CD4-positive, alpha-beta memory T cell (primary cell): ENCODE measurements around the gene INPP5A. TPM values are rescaled to one million over a fixed set of nuclear protein-coding genes. Genes with fewer than 3 reads are reported as not detected.
A peak's percentile ranks its signal among the peaks of the same experiment; 100 is the strongest.

Experiments
- CTCF ChIA-PET: fragments of 350-600 bp; sonication (Branson Sonifier 250); formaldehyde crosslinking; loops from one replicate; lab custom pipeline; 2021; ENCODE audit warnings: inconsistent platforms; ENCODE audit not compliant: partially characterized antibody; lab: Charles Lee
- POLR2A ChIA-PET: fragments of 350-600 bp; sonication (Branson Sonifier 250); formaldehyde crosslinking; loops from one replicate; lab custom pipeline; 2021; ENCODE audit not compliant: partially characterized antibody; lab: Charles Lee
- DNase-seq, 5 donors: peaks; one replicate each; pipeline versions ENCODE4 v3.0.0 to v3.0.0-alpha.2; 2020 to 2022; ENCODE audit warnings: mixed read lengths in 1 of 5
- H3K27ac ChIP-seq: one replicate; pipeline ENCODE4 v1.7.0; 2013; ENCODE audit warnings: low read depth, low read length
- H3K27me3 ChIP-seq: 2 replicates; pipeline ENCODE4 v1.7.0; 2013; ENCODE audit warnings: mild to moderate bottlenecking, low read length, moderate library complexity; ENCODE audit not compliant: insufficient read depth
- H3K36me3 ChIP-seq: 2 replicates; pipeline ENCODE4 v1.7.0; 2013; ENCODE audit warnings: mild to moderate bottlenecking, low read length, moderate library complexity; ENCODE audit not compliant: insufficient read depth
- H3K4me1 ChIP-seq: 2 replicates; pipeline ENCODE4 v1.7.0; 2013; ENCODE audit warnings: mild to moderate bottlenecking, low read length, moderate library complexity; ENCODE audit not compliant: insufficient read depth
- H3K4me3 ChIP-seq, 2 donors: one replicate each; pipeline ENCODE4 v1.7.0; 2013; ENCODE audit warnings: low read length in 2 of 2, mild to moderate bottlenecking in 1 of 2
- H3K9me3 ChIP-seq, 2 donors: one replicate each; pipeline ENCODE4 v1.7.0; 2013; ENCODE audit warnings: low read length in 2 of 2, control low read depth in 1 of 2; ENCODE audit not compliant: control insufficient read depth in 1 of 2
- H3K27ac Mint-ChIP-seq, 7 donors: one replicate each; pipeline ENCODE4 v1.8.0; 2020 to 2021; ENCODE audit warnings: mixed read lengths in 7 of 7, mild to moderate bottlenecking in 6 of 7, inconsistent platforms in 3 of 7, moderate library complexity in 3 of 7
- H3K27me3 Mint-ChIP-seq, 2 donors: one replicate each; pipeline ENCODE4 v1.8.0; 2020 to 2021; ENCODE audit warnings: mixed read lengths in 2 of 2
- H3K36me3 Mint-ChIP-seq, 2 donors: one replicate each; pipeline ENCODE4 v1.8.0; 2020 to 2021; ENCODE audit warnings: mixed read lengths in 2 of 2, inconsistent platforms in 1 of 2, mild to moderate bottlenecking in 1 of 2
- H3K4me1 Mint-ChIP-seq, 4 donors: one replicate each; pipeline ENCODE4 v1.8.0; 2020 to 2021; ENCODE audit warnings: mixed read lengths in 4 of 4, mild to moderate bottlenecking in 1 of 4
- H3K4me3 Mint-ChIP-seq, 8 donors: one replicate each; pipeline ENCODE4 v1.8.0; 2020 to 2021; ENCODE audit warnings: mixed read lengths in 8 of 8, mild to moderate bottlenecking in 7 of 8, moderate library complexity in 6 of 8, inconsistent platforms in 3 of 8
- H3K9me3 Mint-ChIP-seq, 8 donors: one replicate each; pipeline ENCODE4 v1.8.0; 2020 to 2021; ENCODE audit warnings: mixed read lengths in 8 of 8, mild to moderate bottlenecking in 5 of 8, inconsistent platforms in 3 of 8, moderate library complexity in 1 of 8
- intact Hi-C: fragments of 100-400 bp; cut with micrococcal nuclease; formaldehyde crosslinking; loops from one replicate; pipeline ENCODE4 v1.15.1; 2023
- polyA plus RNA-seq, 2 donors: library from polyadenylated mRNA; unstranded; fragments of 300-500 nt; fragmentation: Illumina TruSeq; gene quantifications; one replicate each; pipeline ENCODE4 v1.2.3, GENCODE V29; 2021
- total RNA-seq, 2 experiments: library from RNA; stranded (reverse); gene quantifications; one replicate each; pipeline ENCODE4 v1.2.3, GENCODE V29; 2021

The INPP5A gene
- total and polyA plus RNA-seq, 4 experiments from 2014 or later: 0.61 to 19.3 (median 10.8) TPM

DNA sequence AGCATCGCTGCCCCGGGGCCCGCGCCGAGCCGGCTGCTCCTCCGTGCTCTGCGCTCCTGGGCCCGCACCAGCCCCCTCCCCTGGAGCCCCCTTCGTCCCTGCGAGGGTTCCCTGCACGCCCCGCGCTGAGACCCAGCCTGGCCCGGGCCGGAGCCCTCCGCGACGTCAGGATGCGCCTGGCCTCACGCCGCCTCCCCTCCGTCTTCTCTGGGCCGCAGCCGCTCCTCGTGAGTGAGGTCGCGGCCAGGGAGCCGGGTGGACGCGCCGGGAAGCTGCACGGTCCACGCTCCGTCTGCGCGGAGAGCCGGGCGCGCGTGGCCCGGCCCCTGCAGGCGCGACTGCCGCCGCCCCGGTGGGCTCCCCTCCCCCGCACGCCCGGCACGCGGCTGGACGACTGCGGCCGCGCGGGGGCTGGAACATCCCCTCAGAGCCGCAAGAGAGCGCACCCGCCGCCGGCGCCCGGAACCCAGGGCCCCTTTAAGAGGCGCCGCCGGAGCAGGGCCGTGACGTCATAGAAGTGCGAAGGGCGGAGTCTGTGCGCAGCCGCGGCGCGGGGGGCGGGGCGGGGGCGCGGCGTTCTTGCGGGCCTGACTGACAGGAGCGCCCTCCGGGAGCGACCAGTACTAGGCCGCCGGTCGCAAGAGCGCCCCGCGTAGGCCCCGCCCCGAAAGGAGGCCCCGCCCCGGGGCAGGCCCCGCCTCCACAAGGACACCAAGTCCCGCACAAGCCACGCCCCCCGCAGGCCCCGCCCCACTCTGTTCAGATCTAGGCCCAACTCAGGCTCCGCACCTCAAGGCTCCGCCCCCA is 507 bp upstream of the INPP5A start:
- Histone ChIP-seq H3K27ac (peak overlapping the region; percentile 65), H3K27me3 (no peaks in the 10 kb centered on the region), H3K4me3 (peak overlapping the region in 1 of 2 donors; percentile 55), H3K36me3 (no peaks in the 10 kb centered on the region), H3K9me3 (no peaks in the 10 kb centered on the region), H3K4me1 (peaks cover 38% of the 10 kb centered on the region)
- Mint-ChIP-seq H3K27ac (peak overlapping the region in 4 of 7 donors; percentile 64 to 83 (median 74)), H3K36me3 (peaks cover 3% of the 10 kb centered on the region in 2 donors), H3K9me3 (peaks cover 0 to 6% (median 2%) of the 10 kb centered on the region in 8 donors), H3K4me3 (peak overlapping the region in 7 of 8 donors; percentile 67 to 83 (median 79)), H3K27me3 (peaks cover 0 to 2% of the 10 kb centered on the region in 2 donors), H3K4me1 (peaks cover 28 to 53% (median 36%) of the 10 kb centered on the region in 4 donors)
- intact Hi-C loops: loop anchor here (1.0 to 5.0 kb wide), 10 partner anchors 35 to 772 kb away; partner anchors contain the start of genes BNIP3, LRRC27, PWWP2B and TUBGCP2
- DNase-seq: peak; percentile 100
- ChIA-PET CTCF (interaction anchor here (1.2 to 1.4 kb wide), 4 partner anchors 14 to 149 kb away, joined by 3 to 5 read pairs (median 4); no protein-coding TSS in a partner anchor), POLR2A (interaction anchor here (2.5 kb wide), 1 partner anchor 14 kb away, joined by 10 read pairs; no protein-coding TSS in a partner anchor)

DNA sequence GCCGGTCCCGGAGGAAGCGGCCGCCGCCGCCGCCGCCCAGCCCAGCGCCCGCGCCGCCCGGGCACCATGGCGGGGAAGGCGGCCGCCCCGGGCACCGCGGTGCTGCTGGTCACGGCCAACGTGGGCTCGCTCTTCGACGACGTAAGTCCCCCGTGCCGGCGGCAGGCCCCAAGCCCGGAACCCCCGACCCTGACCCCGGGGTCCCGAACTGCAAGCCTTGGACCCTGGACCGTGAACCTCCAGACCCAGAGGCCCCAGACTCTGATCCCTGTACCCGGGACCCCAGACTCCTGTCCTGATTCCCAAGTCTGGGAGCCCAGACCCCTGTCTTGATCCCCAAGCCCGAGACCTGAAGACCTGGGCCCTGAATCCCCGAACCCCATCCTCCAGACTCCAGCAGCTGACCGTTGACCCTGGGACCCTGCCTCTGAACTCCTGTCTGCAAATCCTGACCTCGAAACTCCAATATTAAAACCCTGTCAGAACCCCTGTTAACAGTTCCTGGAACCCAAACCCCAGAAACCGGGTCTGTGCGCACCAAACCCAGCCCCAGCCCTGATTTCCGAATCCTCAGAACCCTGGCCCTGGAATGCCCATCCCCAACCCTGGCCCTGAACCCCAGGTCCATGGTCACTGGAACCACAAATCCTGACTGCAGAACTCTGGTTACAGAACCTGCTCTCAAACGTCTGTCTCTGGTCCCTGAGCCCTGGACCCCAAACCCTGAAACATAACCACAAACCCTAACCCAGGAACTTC is 623 bp downstream of the INPP5A start:
- Mint-ChIP-seq H3K9me3 (no peaks in the 10 kb centered on the region), H3K36me3 (peaks cover 3% of the 10 kb centered on the region in 2 donors), H3K4me3 (peak overlapping the region; percentile 74 to 92 (median 88)), H3K4me1 (peaks cover 29 to 62% (median 43%) of the 10 kb centered on the region in 4 donors), H3K27ac (peak overlapping the region; percentile 74 to 97 (median 94)), H3K27me3 (no peaks in the 10 kb centered on the region)
- H3K36me3 ChIP-seq: no peaks in the 10 kb centered on the region
- POLR2A ChIA-PET: interaction anchor here (1.4 to 2.2 kb wide), 4 partner anchors 13 to 56 kb away, joined by 3 to 7 read pairs (median 6); no protein-coding TSS in a partner anchor
- H3K9me3 ChIP-seq: no peaks in the 10 kb centered on the region
- peaks cover 38% of the 10 kb centered on the region for H3K4me1 ChIP-seq
- peak overlapping the region; percentile 66 for H3K27ac ChIP-seq
- DNase-seq: no peak
- intact Hi-C loops: loop anchor here (5.0 kb wide), 1 partner anchor 556 kb away; the partner anchor contains the start of gene BNIP3
- peak overlapping the region; percentile 47 to 53 for H3K4me3 ChIP-seq
- CTCF ChIA-PET: interaction anchor here (1.3 kb wide), 1 partner anchor 20 kb away, joined by 3 read pairs; no protein-coding TSS in a partner anchor
- H3K27me3 ChIP-seq: no peaks in the 10 kb centered on the region

DNA sequence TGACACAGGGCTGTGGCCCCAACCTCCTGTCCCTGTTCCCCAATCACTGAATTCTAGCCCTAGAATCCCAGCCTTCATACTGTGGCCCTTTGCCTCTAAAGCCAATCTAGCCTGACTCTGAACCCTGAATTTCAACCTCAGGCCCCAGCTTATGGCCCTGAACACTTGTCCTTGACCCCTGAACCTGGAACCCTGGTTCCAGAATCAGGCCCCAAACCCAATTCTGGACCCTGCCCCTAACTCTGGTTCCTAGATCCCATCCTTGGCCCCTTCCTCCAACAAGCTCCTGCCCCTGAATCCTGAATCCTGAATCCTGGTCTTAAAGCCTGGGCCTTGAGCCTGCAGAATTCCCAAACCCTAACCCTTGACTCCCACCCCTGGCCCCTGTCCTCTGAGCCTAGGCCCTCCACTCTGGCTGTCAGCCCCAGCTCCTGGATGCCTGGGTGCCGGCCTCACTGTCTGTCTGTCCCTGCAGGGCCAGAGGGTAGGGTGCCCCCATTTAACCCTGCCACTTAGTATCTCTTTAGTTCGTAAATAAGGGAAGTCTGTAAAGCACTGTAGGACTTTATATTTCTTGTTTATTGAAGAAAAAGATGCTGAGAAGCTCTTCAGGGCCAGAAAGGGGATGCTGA is 1.3 kb downstream of the INPP5A start:
- DNase-seq: no peak
- Mint-ChIP-seq H3K27ac (peak overlapping the region; percentile 74 to 97 (median 94)), H3K27me3 (no peaks in the 10 kb centered on the region), H3K36me3 (peaks cover 3% of the 10 kb centered on the region in 2 donors), H3K4me1 (peaks cover 29 to 69% (median 48%) of the 10 kb centered on the region in 4 donors), H3K4me3 (peak overlapping the region; percentile 74 to 92 (median 88)), H3K9me3 (no peaks in the 10 kb centered on the region)
- Histone ChIP-seq H3K27ac (peak overlapping the region; percentile 66), H3K36me3 (no peaks in the 10 kb centered on the region), H3K4me1 (peaks cover 45% of the 10 kb centered on the region), H3K9me3 (no peaks in the 10 kb centered on the region), H3K27me3 (no peaks in the 10 kb centered on the region), H3K4me3 (peak overlapping the region; percentile 47 to 53)
- intact Hi-C loops: loop anchor here (5.0 kb wide), 1 partner anchor 557 kb away; the partner anchor contains the start of gene BNIP3
- ChIA-PET CTCF (interaction anchor here (0.5 to 2.0 kb wide), 4 partner anchors 12 to 158 kb away, joined by 3 to 12 read pairs (median 4); no protein-coding TSS in a partner anchor), POLR2A (interaction anchor here (1.4 to 2.2 kb wide), 4 partner anchors 12 to 55 kb away, joined by 3 to 7 read pairs (median 6); no protein-coding TSS in a partner anchor)

DNA sequence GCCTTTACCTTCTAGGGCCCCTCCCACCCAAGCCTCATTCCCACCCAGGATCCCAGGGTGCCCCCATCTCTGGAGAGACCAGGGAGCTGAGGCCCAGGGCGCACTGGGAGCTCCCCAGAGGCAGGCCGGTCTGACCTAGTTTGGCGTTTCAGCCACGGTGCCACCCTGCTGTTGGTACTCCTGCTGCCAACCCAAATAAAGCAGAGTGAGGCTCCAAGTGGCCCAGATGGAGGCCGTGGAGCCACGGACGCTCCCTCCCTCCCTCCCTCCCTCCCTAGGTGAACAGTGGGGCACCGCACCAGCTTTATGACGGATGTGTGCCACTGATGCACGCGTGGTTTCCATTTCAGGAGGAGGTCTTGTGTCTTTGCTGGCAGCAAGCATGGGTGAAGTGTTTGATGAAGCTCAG is 1.8 kb downstream of the INPP5A start:
- Mint-ChIP-seq H3K4me3 (peak overlapping the region; percentile 66 to 92 (median 87)), H3K4me1 (peaks cover 31 to 73% (median 52%) of the 10 kb centered on the region in 4 donors), H3K36me3 (peaks cover 3% of the 10 kb centered on the region in 2 donors), H3K27ac (peak overlapping the region; percentile 74 to 97 (median 93)), H3K9me3 (no peaks in the 10 kb centered on the region), H3K27me3 (no peaks in the 10 kb centered on the region)
- no peaks in the 10 kb centered on the region for H3K9me3 ChIP-seq
- no peaks in the 10 kb centered on the region for H3K27me3 ChIP-seq
- POLR2A ChIA-PET: interaction anchor here (1.4 to 2.2 kb wide), 4 partner anchors 12 to 54 kb away, joined by 3 to 7 read pairs (median 6); no protein-coding TSS in a partner anchor
- H3K4me3 ChIP-seq: no peak overlapping the region
- CTCF ChIA-PET: interaction anchor here (0.5 to 2.0 kb wide), 4 partner anchors 12 to 158 kb away, joined by 3 to 12 read pairs (median 4); no protein-coding TSS in a partner anchor
- H3K4me1 ChIP-seq: peaks cover 50% of the 10 kb centered on the region
- intact Hi-C loops: loop anchor here (5.0 kb wide), 1 partner anchor 557 kb away; the partner anchor contains the start of gene BNIP3
- DNase-seq: peak; percentile 32 to 61 (median 49)
- H3K36me3 ChIP-seq: no peaks in the 10 kb centered on the region
- peak overlapping the region; percentile 66 for H3K27ac ChIP-seq

DNA sequence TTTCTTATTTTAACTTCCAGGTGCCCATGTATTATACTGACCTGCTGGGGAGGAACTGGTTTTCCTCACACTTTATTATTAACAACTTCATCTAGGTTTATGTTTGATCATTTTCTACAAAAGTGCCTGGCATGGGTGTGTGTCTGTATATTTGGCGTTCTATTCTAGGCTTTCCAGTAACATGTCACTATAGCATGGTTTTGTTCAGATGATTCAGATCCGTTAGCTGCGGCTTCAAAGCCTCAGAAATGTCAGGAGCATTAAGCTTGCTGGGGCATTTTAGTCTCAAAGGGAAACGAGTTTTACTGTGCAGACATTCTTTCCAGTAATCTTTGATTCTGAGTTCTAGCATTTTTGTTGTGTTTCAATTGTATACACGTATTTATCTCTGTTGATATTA is 2.3 kb downstream of the INPP5A start:
- Histone ChIP-seq H3K27ac (peak overlapping the region; percentile 66), H3K9me3 (no peaks in the 10 kb centered on the region), H3K36me3 (no peaks in the 10 kb centered on the region), H3K4me1 (peaks cover 55% of the 10 kb centered on the region), H3K4me3 (no peak overlapping the region), H3K27me3 (no peaks in the 10 kb centered on the region)
- intact Hi-C loops: loop anchor here (5.0 kb wide), 1 partner anchor 558 kb away; the partner anchor contains the start of gene BNIP3
- ChIA-PET CTCF (interaction anchor here (1.3 to 2.0 kb wide), 5 partner anchors 9 to 52 kb away, joined by 3 to 12 read pairs (median 4); no protein-coding TSS in a partner anchor), POLR2A (interaction anchor here (1.4 to 2.2 kb wide), 2 partner anchors 15 to 32 kb away, joined by 5 to 7 read pairs; no protein-coding TSS in a partner anchor)
- Mint-ChIP-seq H3K4me3 (peak overlapping the region; percentile 1 to 89 (median 78)), H3K27me3 (no peaks in the 10 kb centered on the region), H3K9me3 (no peaks in the 10 kb centered on the region), H3K27ac (peak overlapping the region; percentile 68 to 95 (median 90)), H3K4me1 (peaks cover 36 to 73% (median 56%) of the 10 kb centered on the region in 4 donors), H3K36me3 (peaks cover 3 to 5% of the 10 kb centered on the region in 2 donors)
- no peak for DNase-seq

DNA sequence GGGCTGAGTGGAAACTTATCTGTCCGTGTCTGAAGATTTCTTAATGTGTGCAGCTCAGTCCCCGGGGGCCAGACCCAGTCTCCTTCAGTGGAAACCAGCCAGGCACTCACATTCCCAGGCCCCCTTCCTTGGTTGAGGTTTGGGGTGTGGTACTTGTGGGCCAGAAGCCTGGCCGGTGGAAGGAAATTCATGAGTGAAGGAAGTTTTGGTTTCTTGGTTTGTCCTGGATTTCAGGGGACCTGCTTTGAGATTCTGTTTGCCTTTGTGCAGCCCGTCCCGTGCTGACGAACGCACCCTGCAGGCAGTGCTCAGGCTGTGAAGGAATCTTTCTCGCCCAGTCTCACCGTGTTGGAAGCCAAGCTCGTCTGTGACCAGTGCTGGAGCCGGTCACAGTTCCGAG is 2.9 kb downstream of the INPP5A start:
- Mint-ChIP-seq H3K36me3 (peaks cover 3 to 5% of the 10 kb centered on the region in 2 donors), H3K27me3 (no peaks in the 10 kb centered on the region), H3K4me1 (peaks cover 37 to 75% (median 59%) of the 10 kb centered on the region in 4 donors), H3K4me3 (peak overlapping the region in 7 of 8 donors; percentile 4 to 89 (median 74)), H3K9me3 (no peaks in the 10 kb centered on the region), H3K27ac (peak overlapping the region; percentile 43 to 95 (median 75))
- ChIA-PET CTCF (interaction anchor here (1.3 to 2.0 kb wide), 4 partner anchors 9 to 51 kb away, joined by 3 to 12 read pairs (median 4); no protein-coding TSS in a partner anchor), POLR2A (interaction anchor here (2.2 kb wide), 1 partner anchor 15 kb away, joined by 7 read pairs; no protein-coding TSS in a partner anchor)
- no peaks in the 10 kb centered on the region for H3K36me3 ChIP-seq
- H3K9me3 ChIP-seq: no peaks in the 10 kb centered on the region
- intact Hi-C loops: no loop called here
- no peak overlapping the region for H3K4me3 ChIP-seq
- peaks cover 61% of the 10 kb centered on the region for H3K4me1 ChIP-seq
- peak overlapping the region; percentile 0 for H3K27ac ChIP-seq
- no peak for DNase-seq
- H3K27me3 ChIP-seq: no peaks in the 10 kb centered on the region
